ENCODE results near the gene SDHAF2. TPM values are rescaled to one million over a fixed set of nuclear protein-coding genes. Genes with fewer than 3 reads are reported as not detected.

Gene SDHAF2
- total RNA-seq, 1 experiment from 2014 or later, result 34.0 TPM

DNA sequence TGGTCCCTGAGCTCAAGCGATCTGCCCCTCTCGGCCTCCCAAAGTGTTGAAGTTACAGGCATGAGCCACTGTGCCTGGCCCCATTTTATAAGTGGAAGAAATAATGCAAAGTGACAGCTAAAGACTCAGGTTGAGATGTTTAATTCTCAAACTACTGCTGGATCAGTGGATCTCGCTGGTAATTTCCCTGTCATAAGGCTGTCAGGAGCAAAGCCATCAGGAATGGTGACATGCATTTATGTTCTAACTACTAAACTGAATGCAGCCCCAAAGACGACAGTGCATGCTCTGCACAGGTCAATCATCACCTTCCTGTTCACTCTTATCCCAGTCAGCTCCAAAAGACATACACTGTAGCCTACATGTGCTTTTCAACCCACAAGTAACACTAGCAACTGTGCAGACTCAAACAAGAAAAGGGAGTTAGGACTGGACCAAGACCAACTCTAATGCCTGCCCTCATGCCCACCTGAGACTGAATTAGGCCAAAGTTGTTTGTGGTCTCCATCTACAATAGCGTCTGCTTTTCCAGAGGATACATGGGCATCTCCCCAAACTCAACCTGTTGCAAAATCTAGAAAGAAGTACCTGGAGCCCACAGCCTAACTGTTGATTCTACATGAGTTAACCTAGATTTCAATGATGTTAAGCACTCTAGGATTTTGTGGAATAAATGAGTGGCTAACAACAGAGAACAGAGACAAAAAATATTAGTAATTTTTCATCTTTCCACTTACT is 22.8 kb upstream of the SDHAF2 start:
- H3K4me2 ChIP-seq (ENCODE audit: low read length), result no peak overlapping the region
- RAD21 ChIA-PET (ENCODE audit: low non-redundant PET in 1 of 2, low total read pairs in 2 of 2, uncharacterized antibody in 2 of 2, unreplicated experiment in 2 of 2), result no interaction called here
- no peak for DNase-seq (ENCODE audit: low read depth, low spot score)
- peaks cover 8% of the 10 kb centered on the region; the same call in 1 of the 2 replicates for H4K20me1 ChIP-seq (ENCODE audit: insufficient read depth)
- TF ChIP-seq ZFX (IDR thresholded peaks at IDR 0.05), result no peak
- TF ChIP-seq EZH2 (IDR thresholded peaks at IDR 0.05), result no peak
- TF ChIP-seq POLR2AphosphoS5 (IDR thresholded peaks at IDR 0.05; ENCODE audit: low read depth, low read length), result no peak
- no peak for TF ChIP-seq ZNF274 (IDR thresholded peaks at IDR 0.05; ENCODE audit: low read depth, low read length)
- no peak for TF ChIP-seq CEBPB (IDR thresholded peaks at IDR 0.05; ENCODE audit: low read depth)
- no peak for TF ChIP-seq CBX3 (IDR thresholded peaks at IDR 0.05; ENCODE audit: low read depth)
- no peak for TF ChIP-seq ELF1 (IDR thresholded peaks at IDR 0.05; ENCODE audit: borderline replicate concordance, low read depth)
- TF ChIP-seq SIN3A (IDR thresholded peaks at IDR 0.05; ENCODE audit: low read depth), result no peak
- TF ChIP-seq SP1 (IDR thresholded peaks at IDR 0.05; ENCODE audit: low read depth), result no peak
- TF ChIP-seq, protein P1, sequence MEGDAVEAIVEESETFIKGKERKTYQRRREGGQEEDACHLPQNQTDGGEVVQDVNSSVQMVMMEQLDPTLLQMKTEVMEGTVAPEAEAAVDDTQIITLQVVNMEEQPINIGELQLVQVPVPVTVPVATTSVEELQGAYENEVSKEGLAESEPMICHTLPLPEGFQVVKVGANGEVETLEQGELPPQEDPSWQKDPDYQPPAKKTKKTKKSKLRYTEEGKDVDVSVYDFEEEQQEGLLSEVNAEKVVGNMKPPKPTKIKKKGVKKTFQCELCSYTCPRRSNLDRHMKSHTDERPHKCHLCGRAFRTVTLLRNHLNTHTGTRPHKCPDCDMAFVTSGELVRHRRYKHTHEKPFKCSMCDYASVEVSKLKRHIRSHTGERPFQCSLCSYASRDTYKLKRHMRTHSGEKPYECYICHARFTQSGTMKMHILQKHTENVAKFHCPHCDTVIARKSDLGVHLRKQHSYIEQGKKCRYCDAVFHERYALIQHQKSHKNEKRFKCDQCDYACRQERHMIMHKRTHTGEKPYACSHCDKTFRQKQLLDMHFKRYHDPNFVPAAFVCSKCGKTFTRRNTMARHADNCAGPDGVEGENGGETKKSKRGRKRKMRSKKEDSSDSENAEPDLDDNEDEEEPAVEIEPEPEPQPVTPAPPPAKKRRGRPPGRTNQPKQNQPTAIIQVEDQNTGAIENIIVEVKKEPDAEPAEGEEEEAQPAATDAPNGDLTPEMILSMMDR (IDR thresholded peaks at IDR 0.05 in 2 of 3, conservative IDR thresholded peaks at IDR 0.05 in 1 of 3; ENCODE audit: borderline replicate concordance in 1 of 3, insufficient read depth in 1 of 3, low read depth in 2 of 3, low read length in 2 of 3), result no peak
- TF ChIP-seq EZH2phosphoT487 (IDR thresholded peaks at IDR 0.05; ENCODE audit: borderline replicate concordance), result no peak
- TF ChIP-seq REST (IDR thresholded peaks at IDR 0.05; ENCODE audit: low read depth), result no peak
- TF ChIP-seq RAD21 (IDR thresholded peaks at IDR 0.05; ENCODE audit: low read depth), result no peak
- TF ChIP-seq, protein P2, sequence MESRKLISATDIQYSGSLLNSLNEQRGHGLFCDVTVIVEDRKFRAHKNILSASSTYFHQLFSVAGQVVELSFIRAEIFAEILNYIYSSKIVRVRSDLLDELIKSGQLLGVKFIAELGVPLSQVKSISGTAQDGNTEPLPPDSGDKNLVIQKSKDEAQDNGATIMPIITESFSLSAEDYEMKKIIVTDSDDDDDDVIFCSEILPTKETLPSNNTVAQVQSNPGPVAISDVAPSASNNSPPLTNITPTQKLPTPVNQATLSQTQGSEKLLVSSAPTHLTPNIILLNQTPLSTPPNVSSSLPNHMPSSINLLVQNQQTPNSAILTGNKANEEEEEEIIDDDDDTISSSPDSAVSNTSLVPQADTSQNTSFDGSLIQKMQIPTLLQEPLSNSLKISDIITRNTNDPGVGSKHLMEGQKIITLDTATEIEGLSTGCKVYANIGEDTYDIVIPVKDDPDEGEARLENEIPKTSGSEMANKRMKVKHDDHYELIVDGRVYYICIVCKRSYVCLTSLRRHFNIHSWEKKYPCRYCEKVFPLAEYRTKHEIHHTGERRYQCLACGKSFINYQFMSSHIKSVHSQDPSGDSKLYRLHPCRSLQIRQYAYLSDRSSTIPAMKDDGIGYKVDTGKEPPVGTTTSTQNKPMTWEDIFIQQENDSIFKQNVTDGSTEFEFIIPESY (IDR thresholded peaks at IDR 0.05; ENCODE audit: extremely low read depth, insufficient replicate concordance, low read length), result no peak
- no peak for TF ChIP-seq MAX (IDR thresholded peaks at IDR 0.05)
- no peak for TF ChIP-seq EGR1 (IDR thresholded peaks at IDR 0.05; ENCODE audit: low read depth)
- no peak overlapping the region for H3K27ac ChIP-seq (ENCODE audit: low read depth, low read length)
- no peaks in the 10 kb centered on the region for H3K27me3 ChIP-seq (ENCODE audit: insufficient read depth, low read length)
- no TSS peak for BruUV-seq (replicated peaks)
- no peak overlapping the region for H2AFZ ChIP-seq (ENCODE audit: low read depth, low read length, poor library complexity, severe bottlenecking)
- no peak overlapping the region for H3K4me3 ChIP-seq (replicated peaks in 1 of 2; ENCODE audit: low read depth in 1 of 2, low read length in 2 of 2)
- H3K9me3 ChIP-seq (ENCODE audit: control insufficient read depth in 1 of 2, insufficient read depth in 1 of 2, low read depth in 1 of 2, low read length in 2 of 2), result no peaks in the 10 kb centered on the region
- POLR2A ChIA-PET, result no interaction called here
- peaks cover 61 to 81% of the 10 kb centered on the region in 2 experiments; a peak in 3 of 4 replicates for H3K36me3 ChIP-seq (ENCODE audit: control insufficient read depth in 1 of 2, insufficient read depth in 2 of 2, low read length in 2 of 2)
- intact Hi-C loops (cut with micrococcal nuclease), result loop anchor here (5.0 kb wide), 1 partner anchor 90 kb away; no protein-coding TSS in a partner anchor
- CTCF ChIA-PET, result no interaction called here
- H3K79me2 ChIP-seq (ENCODE audit: insufficient read depth, low read length), result peaks cover 35% of the 10 kb centered on the region
- no peak for ATAC-seq
- no peaks in the 10 kb centered on the region for H3K4me1 ChIP-seq (ENCODE audit: control insufficient read depth in 1 of 2, insufficient read depth in 2 of 2, low read length in 2 of 2)
- no peaks in the 10 kb centered on the region for H3K9me2 ChIP-seq (ENCODE audit: insufficient read depth)
- no peak overlapping the region for H3K9ac ChIP-seq (ENCODE audit: low read length)
